Lower lobe of right lung (tissue), 2 donors: ENCODE results near the gene EYA4. TPM values are rescaled to one million over a fixed set of nuclear protein-coding genes. Genes with fewer than 3 reads are reported as not detected.

Experiments used
- ATAC-seq, 2 donors: fragments of 200-7000 bp; cut with Tn5 transposase; one replicate each; pipeline ENCODE4 v1.9.1; 2020 to 2022; ENCODE audit warnings: mild to moderate bottlenecking in 2 of 2, moderate library complexity in 2 of 2
- DNase-seq: peaks from one replicate; pipeline ENCODE4 v3.0.0-alpha.2; 2020
- H3K27ac ChIP-seq: fragments of 200-600 bp; one replicate; pipeline ENCODE4 v1.8.0; 2022
- H3K27me3 ChIP-seq: fragments of 200-600 bp; one replicate; pipeline ENCODE4 v1.8.0; 2022; ENCODE audit warnings: low read depth
- H3K36me3 ChIP-seq: fragments of 200-600 bp; one replicate; pipeline ENCODE4 v1.8.0; 2022; ENCODE audit warnings: mild to moderate bottlenecking
- H3K4me1 ChIP-seq: fragments of 200-600 bp; one replicate; pipeline ENCODE4 v1.8.0; 2022
- H3K4me3 ChIP-seq: fragments of 200-600 bp; one replicate; pipeline ENCODE4 v1.8.0; 2022; ENCODE audit warnings: mild to moderate bottlenecking
- H3K9me3 ChIP-seq: fragments of 200-600 bp; one replicate; pipeline ENCODE4 v1.8.0; 2022
- CTCF ChIP-seq: fragments of 200-600 bp; IDR thresholded peaks from one replicate; pipeline ENCODE4 v1.8.0; 2022; ENCODE audit warnings: antibody characterized with exemption, mild to moderate bottlenecking
- intact Hi-C: fragments of 100-400 bp; cut with DNase I; formaldehyde crosslinking; loops from one replicate; pipeline ENCODE4 v1.11.0; 2022
- total RNA-seq: library from RNA; stranded (reverse); fragmentation: NEBNext Ultra II Directional; extraction: Animal tissue kit (Norgen Biotek cat#: 25700); gene quantifications from one replicate; pipeline ENCODE4 v1.2.1, GENCODE V29; 2021
- donor health status: DM: no; HTN: yes; CAD: no; lungs with severe emphysema.

The EYA4 gene
- total RNA-seq, 1 donor from 2014 or later = 2.6 TPM

- Histone ChIP-seq H3K36me3 (no peaks in the 10 kb centered on the region), H3K4me3 (no peak overlapping the region), H3K9me3 (no peaks in the 10 kb centered on the region), H3K27ac (no peak overlapping the region), H3K27me3 (no peaks in the 10 kb centered on the region), H3K4me1 (peaks cover 7% of the 10 kb centered on the region)
- TF ChIP-seq CTCF = no peak
- no peak for ATAC-seq
- no peak for DNase-seq
- intact Hi-C loops = no loop called here
Measured at GRCh38 chr6:133503336-133503729, 262.2 kb downstream of the EYA4 start.

- H3K27me3 ChIP-seq = no peaks in the 10 kb centered on the region
- H3K27ac ChIP-seq = no peak overlapping the region
- no peaks in the 10 kb centered on the region for H3K36me3 ChIP-seq
- intact Hi-C loops = no loop called here
- no peak for TF ChIP-seq CTCF
- H3K4me3 ChIP-seq = no peak overlapping the region
- DNase-seq (no peak), ATAC-seq (no peak)
- no peaks in the 10 kb centered on the region for H3K9me3 ChIP-seq
- H3K4me1 ChIP-seq = peaks cover 7% of the 10 kb centered on the region
Measured at GRCh38 chr6:133504158-133504557, 263.0 kb downstream of the EYA4 start.

GRCh38 chr6:133504761-133505160, 263.6 kb downstream of the EYA4 start:
- ATAC-seq (no peak), DNase-seq (no peak)
- Histone ChIP-seq H3K4me1 (peaks cover 7% of the 10 kb centered on the region), H3K27me3 (no peaks in the 10 kb centered on the region), H3K4me3 (no peak overlapping the region), H3K27ac (no peak overlapping the region), H3K9me3 (no peaks in the 10 kb centered on the region), H3K36me3 (no peaks in the 10 kb centered on the region)
- intact Hi-C loops = no loop called here
- no peak for TF ChIP-seq CTCF

- no peak for DNase-seq
- TF ChIP-seq CTCF = no peak
- Histone ChIP-seq H3K9me3 (no peaks in the 10 kb centered on the region), H3K36me3 (no peaks in the 10 kb centered on the region), H3K4me1 (peaks cover 7% of the 10 kb centered on the region), H3K4me3 (no peak overlapping the region), H3K27ac (no peak overlapping the region), H3K27me3 (no peaks in the 10 kb centered on the region)
- no peak for ATAC-seq
- intact Hi-C loops = no loop called here
Measured at GRCh38 chr6:133505681-133506080, 264.5 kb downstream of the EYA4 start.

GRCh38 chr6:133512410-133513016, 271.4 kb downstream of the EYA4 start:
- intact Hi-C loops = loop anchor here (10.0 kb wide), 1 partner anchor 328 kb away; no protein-coding TSS in a partner anchor
- peak in 1 of 2 donors; percentile 70 for ATAC-seq
- H3K27me3 ChIP-seq = no peaks in the 10 kb centered on the region

More at GRCh38 chr6:133512410-133513016, 271.4 kb downstream of the EYA4 start:
- Histone ChIP-seq H3K4me3 (no peak overlapping the region), H3K4me1 (no peaks in the 10 kb centered on the region), H3K36me3 (no peaks in the 10 kb centered on the region), H3K27ac (no peak overlapping the region), H3K9me3 (no peaks in the 10 kb centered on the region)
- peak; percentile 39 for DNase-seq
- TF ChIP-seq CTCF = peak; percentile 54
